Lower lobe of right lung (tissue), 2 donors: Measurements from ENCODE around the gene ZNF564. TPM values are rescaled to one million over a fixed set of nuclear protein-coding genes. Genes with fewer than 3 reads are reported as not detected.
"Not testable (repeated sequence)": the region's sequence is repeated elsewhere in the genome, so short reads cannot be mapped to it uniquely, and the experiment has no call there.

ENCODE experiments used
- ATAC-seq, 2 donors: fragments of 200-7000 bp; cut with Tn5 transposase; one replicate each; pipeline ENCODE4 v1.9.1; 2020 to 2022; ENCODE audit warnings: mild to moderate bottlenecking in 2 of 2, moderate library complexity in 2 of 2
- DNase-seq: peaks from one replicate; pipeline ENCODE4 v3.0.0-alpha.2; 2020
- H3K27ac ChIP-seq: fragments of 200-600 bp; one replicate; pipeline ENCODE4 v1.8.0; 2022
- H3K27me3 ChIP-seq: fragments of 200-600 bp; one replicate; pipeline ENCODE4 v1.8.0; 2022; ENCODE audit warnings: low read depth
- H3K36me3 ChIP-seq: fragments of 200-600 bp; one replicate; pipeline ENCODE4 v1.8.0; 2022; ENCODE audit warnings: mild to moderate bottlenecking
- H3K4me1 ChIP-seq: fragments of 200-600 bp; one replicate; pipeline ENCODE4 v1.8.0; 2022
- H3K4me3 ChIP-seq: fragments of 200-600 bp; one replicate; pipeline ENCODE4 v1.8.0; 2022; ENCODE audit warnings: mild to moderate bottlenecking
- H3K9me3 ChIP-seq: fragments of 200-600 bp; one replicate; pipeline ENCODE4 v1.8.0; 2022
- CTCF ChIP-seq: fragments of 200-600 bp; IDR thresholded peaks from one replicate; pipeline ENCODE4 v1.8.0; 2022; ENCODE audit warnings: antibody characterized with exemption, mild to moderate bottlenecking
- intact Hi-C: fragments of 100-400 bp; cut with DNase I; formaldehyde crosslinking; loops from one replicate; pipeline ENCODE4 v1.11.0; 2022
- total RNA-seq: library from RNA; stranded (reverse); fragmentation: NEBNext Ultra II Directional; extraction: Animal tissue kit (Norgen Biotek cat#: 25700); gene quantifications from one replicate; pipeline ENCODE4 v1.2.1, GENCODE V29; 2021
- donor health status: DM: no; HTN: yes; CAD: no; lungs with severe emphysema.

The ZNF564 gene
- total RNA-seq, 1 donor from 2014 or later = 15.4 TPM

- Histone ChIP-seq H3K4me1 (peaks cover 5% of the 10 kb centered on the region), H3K9me3 (no peaks in the 10 kb centered on the region), H3K27me3 (no peaks in the 10 kb centered on the region), H3K36me3 (no peaks in the 10 kb centered on the region), H3K4me3 (no peak overlapping the region), H3K27ac (no peak overlapping the region)
- no peak for ATAC-seq
- intact Hi-C loops = no loop called here
- no peak for DNase-seq
- no peak for TF ChIP-seq CTCF
Observed at GRCh38 chr19:12497032-12497431, 54.2 kb downstream of the ZNF564 start.

GRCh38 chr19:12496480-12496879 is 54.8 kb downstream of the ZNF564 start:
- no peaks in the 10 kb centered on the region for H3K27me3 ChIP-seq
- DNase-seq (no peak), ATAC-seq (no peak)
- H3K36me3 ChIP-seq = no peaks in the 10 kb centered on the region
- no peaks in the 10 kb centered on the region for H3K9me3 ChIP-seq
- no peak for TF ChIP-seq CTCF
- intact Hi-C loops = no loop called here
- no peak overlapping the region for H3K4me3 ChIP-seq
- H3K4me1 ChIP-seq = peaks cover 5% of the 10 kb centered on the region
- H3K27ac ChIP-seq = no peak overlapping the region

GRCh38 chr19:12495002-12495802 is 56.1 kb downstream of the ZNF564 start:
- Histone ChIP-seq H3K27ac (peak overlapping the region; percentile 85), H3K36me3 (no peaks in the 10 kb centered on the region), H3K27me3 (no peaks in the 10 kb centered on the region), H3K9me3 (no peaks in the 10 kb centered on the region), H3K4me1 (peaks cover 5% of the 10 kb centered on the region), H3K4me3 (peak overlapping the region; percentile 67)
- ATAC-seq (peak; percentile 100), DNase-seq (peak; percentile 95)
- TF ChIP-seq CTCF = peak; percentile 54
- intact Hi-C loops = no loop called here

GRCh38 chr19:12494260-12494860 is 56.9 kb downstream of the ZNF564 start:
- Histone ChIP-seq H3K9me3 (no peaks in the 10 kb centered on the region), H3K4me1 (peaks cover 5% of the 10 kb centered on the region), H3K27me3 (no peaks in the 10 kb centered on the region), H3K27ac (peak overlapping the region; percentile 85), H3K4me3 (peak overlapping the region; percentile 67), H3K36me3 (no peaks in the 10 kb centered on the region)
- TF ChIP-seq CTCF = no peak
- intact Hi-C loops = no loop called here
- DNase-seq (no peak), ATAC-seq (no peak)

GRCh38 chr19:12486265-12486783 is 65.0 kb downstream of the ZNF564 start:
- H3K36me3 ChIP-seq, H3K27me3 ChIP-seq, H3K27ac ChIP-seq, H3K4me3 ChIP-seq, intact Hi-C loops, ATAC-seq, DNase-seq, H3K9me3 ChIP-seq: not testable (repeated sequence)
- peaks cover 19% of the 10 kb centered on the region for H3K4me1 ChIP-seq

- no peak overlapping the region for H3K4me3 ChIP-seq
- no peak for TF ChIP-seq CTCF
Observed at GRCh38 chr19:12485571-12485970, 65.7 kb downstream of the ZNF564 start.

More at GRCh38 chr19:12485571-12485970, 65.7 kb downstream of the ZNF564 start:
- Histone ChIP-seq H3K27ac (no peak overlapping the region), H3K4me1 (peaks cover 19% of the 10 kb centered on the region), H3K9me3 (no peaks in the 10 kb centered on the region), H3K27me3 (no peaks in the 10 kb centered on the region), H3K36me3 (no peaks in the 10 kb centered on the region)
- no peak for ATAC-seq
- DNase-seq = no peak
- intact Hi-C loops = no loop called here
